Type B pancreatic cell (in vitro differentiated cells): Measurements from ENCODE around the gene DOCK3. TPM values are rescaled to one million over a fixed set of nuclear protein-coding genes. Genes with fewer than 3 reads are reported as not detected.

Experiments used
- DNase-seq: peaks from one replicate; pipeline ENCODE4 v3.0.0; 2021; ENCODE audit warnings: mixed read lengths; ENCODE audit not compliant: unreplicated experiment; ENCODE audit errors: extremely low spot score
- H3K27ac Mint-ChIP-seq: 2 replicates; pipeline ENCODE4 v1.8.0; 2021; ENCODE audit warnings: mild to moderate bottlenecking, mixed read lengths
- H3K27me3 Mint-ChIP-seq: 2 replicates; pipeline ENCODE4 v1.8.0; 2021; ENCODE audit warnings: mixed read lengths
- H3K36me3 Mint-ChIP-seq: 2 replicates; pipeline ENCODE4 v1.8.0; 2021; ENCODE audit warnings: mixed read lengths
- H3K4me1 Mint-ChIP-seq: one replicate; pipeline ENCODE4 v1.8.0; 2021; ENCODE audit warnings: mixed read lengths; ENCODE audit not compliant: unreplicated experiment
- H3K4me3 Mint-ChIP-seq: 2 replicates; pipeline ENCODE4 v1.8.0; 2021; ENCODE audit warnings: mild to moderate bottlenecking, mixed read lengths
- H3K9me3 Mint-ChIP-seq: 2 replicates; pipeline ENCODE4 v1.8.0; 2021; ENCODE audit warnings: mixed read lengths
- CTCF ChIP-seq: fragments of 200-600 bp; sonication (generic); conservative IDR thresholded peaks from 2 replicates; pipeline ENCODE4 v1.5.0; 2021; ENCODE audit warnings: antibody characterized with exemption, mild to moderate bottlenecking
- total RNA-seq: library from RNA; stranded (reverse); gene quantifications from 2 replicates; pipeline ENCODE4 v1.2.1, GENCODE V29; 2021; ENCODE audit warnings: low replicate concordance

DOCK3 gene
- total RNA-seq, 1 donor from 2014 or later = 5.9 TPM

GRCh38 chr3:50648313-50648712 lies 26.4 kb upstream of the DOCK3 start:
- Mint-ChIP-seq H3K4me1 (peaks cover 8% of the 10 kb centered on the region), H3K9me3 (no peaks in the 10 kb centered on the region), H3K4me3 (no peak overlapping the region), H3K27ac (no peak overlapping the region), H3K27me3 (no peaks in the 10 kb centered on the region), H3K36me3 (peaks cover 7% of the 10 kb centered on the region)
- DNase-seq = no peak
- TF ChIP-seq CTCF = no peak

GRCh38 chr3:50648944-50649343 lies 25.8 kb upstream of the DOCK3 start:
- H3K4me3 Mint-ChIP-seq = no peak overlapping the region
- no peak for DNase-seq

GRCh38 chr3:50649451-50649931 lies 25.2 kb upstream of the DOCK3 start:
- Mint-ChIP-seq H3K4me3 (no peak overlapping the region), H3K4me1 (peaks cover 8% of the 10 kb centered on the region), H3K9me3 (no peaks in the 10 kb centered on the region), H3K36me3 (peaks cover 5% of the 10 kb centered on the region), H3K27me3 (no peaks in the 10 kb centered on the region), H3K27ac (no peak overlapping the region)
- TF ChIP-seq CTCF = no peak
- DNase-seq = no peak

More at GRCh38 chr3:50648944-50649343, 25.8 kb upstream of the DOCK3 start:
- H3K27ac Mint-ChIP-seq = no peak overlapping the region
- no peak for TF ChIP-seq CTCF
- no peaks in the 10 kb centered on the region for H3K9me3 Mint-ChIP-seq
- peaks cover 8% of the 10 kb centered on the region for H3K4me1 Mint-ChIP-seq
- no peaks in the 10 kb centered on the region for H3K27me3 Mint-ChIP-seq
- peaks cover 7% of the 10 kb centered on the region for H3K36me3 Mint-ChIP-seq

- DNase-seq = no peak
- H3K4me3 Mint-ChIP-seq = no peak overlapping the region
- H3K27ac Mint-ChIP-seq = no peak overlapping the region
- TF ChIP-seq CTCF = no peak
- H3K27me3 Mint-ChIP-seq = no peaks in the 10 kb centered on the region
- no peaks in the 10 kb centered on the region for H3K9me3 Mint-ChIP-seq
- H3K4me1 Mint-ChIP-seq = peaks cover 8% of the 10 kb centered on the region
- peaks cover 5% of the 10 kb centered on the region for H3K36me3 Mint-ChIP-seq
Measured at GRCh38 chr3:50650018-50650417, 24.7 kb upstream of the DOCK3 start.

- no peak overlapping the region for H3K4me3 Mint-ChIP-seq
- peaks cover 8% of the 10 kb centered on the region for H3K4me1 Mint-ChIP-seq
- H3K27me3 Mint-ChIP-seq = no peaks in the 10 kb centered on the region
- no peak overlapping the region for H3K27ac Mint-ChIP-seq
- H3K36me3 Mint-ChIP-seq = peaks cover 1% of the 10 kb centered on the region
- DNase-seq = no peak
- H3K9me3 Mint-ChIP-seq = no peaks in the 10 kb centered on the region
- TF ChIP-seq CTCF = no peak
Measured at GRCh38 chr3:50651445-50651844, 23.3 kb upstream of the DOCK3 start.

GRCh38 chr3:50651920-50652529 lies 22.7 kb upstream of the DOCK3 start:
- Mint-ChIP-seq H3K27ac (no peak overlapping the region), H3K4me1 (peaks cover 8% of the 10 kb centered on the region), H3K36me3 (no peaks in the 10 kb centered on the region), H3K4me3 (no peak overlapping the region), H3K27me3 (no peaks in the 10 kb centered on the region), H3K9me3 (no peaks in the 10 kb centered on the region)
- no peak for TF ChIP-seq CTCF
- no peak for DNase-seq
